GM18909 (cell line): Measurements from ENCODE around the gene GMNC.
"Not testable (repeated sequence)": the region's sequence is repeated elsewhere in the genome, so short reads cannot be mapped to it uniquely, and the experiment has no call there.

ENCODE experiments used
- ATAC-seq: cut with Tn5 transposase; IDR thresholded peaks from one replicate; pipeline ENCODE4 v1.9.1; 2021; ENCODE audit warnings: mild to moderate bottlenecking; ENCODE audit not compliant: unreplicated experiment, poor library complexity

The GMNC gene

DNA sequence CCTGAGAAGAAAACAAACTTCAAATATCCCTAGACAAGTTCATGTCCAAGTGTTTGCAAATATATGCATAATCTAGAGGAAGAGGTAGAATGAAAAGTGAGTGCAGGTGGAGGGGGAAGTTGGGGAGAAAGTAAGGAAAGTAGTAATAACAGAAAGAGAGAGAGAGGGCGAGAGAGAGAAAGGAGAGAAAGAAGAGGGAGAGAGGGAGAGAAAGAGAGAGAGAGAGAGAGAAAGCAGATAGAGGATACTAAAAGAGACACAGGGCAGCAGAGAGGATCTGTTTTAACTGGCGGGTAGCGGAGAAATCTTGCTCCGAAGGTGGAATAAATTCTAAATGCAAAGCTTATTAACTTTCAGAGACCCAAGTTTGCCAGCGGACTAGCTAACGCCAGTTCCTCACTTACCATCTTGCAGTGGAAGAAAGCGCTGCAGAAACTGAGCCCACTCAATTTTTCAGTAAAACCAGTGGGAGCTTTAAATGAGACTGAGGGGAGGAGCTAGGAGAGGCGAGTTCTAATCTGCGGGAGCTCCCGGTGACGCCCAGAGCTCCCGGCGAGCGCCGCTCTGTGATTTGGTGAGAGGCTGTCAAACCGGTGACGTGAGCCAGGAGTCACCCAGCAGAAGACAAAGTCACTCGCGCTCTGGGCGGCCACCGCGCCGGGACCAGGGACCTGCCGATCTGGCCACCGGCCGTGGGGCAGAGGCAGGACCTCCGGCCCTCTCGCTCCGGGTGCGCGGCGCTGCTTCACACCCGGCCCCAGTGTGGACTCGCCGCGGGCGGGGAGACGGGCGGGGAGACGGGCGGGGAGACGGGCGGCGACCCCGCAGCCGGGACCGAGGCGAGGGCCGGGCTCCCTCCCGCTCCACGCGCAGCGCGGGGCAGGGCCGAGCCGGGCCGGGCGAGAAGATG lies at the start of gene GMNC:
Gene GMNC, minus strand, starts transcription at position 486 of the 910 bp plus-strand sequence. Its CDS starts 79 bp downstream, at position 407.
- peak; percentile 90 for ATAC-seq

GRCh38 chr3:190911382-190911781 lies 48.9 kb upstream of the GMNC start:
- ATAC-seq: no peak

- ATAC-seq: no peak
Measured at GRCh38 chr3:190909908-190910307, 47.4 kb upstream of the GMNC start.

GRCh38 chr3:190903156-190903555 lies 40.7 kb upstream of the GMNC start:
- no peak for ATAC-seq

- ATAC-seq: no peak
Measured at GRCh38 chr3:190902292-190902691, 39.8 kb upstream of the GMNC start.

GRCh38 chr3:190892395-190892902 lies 30.0 kb upstream of the GMNC start:
- no peak for ATAC-seq

DNA sequence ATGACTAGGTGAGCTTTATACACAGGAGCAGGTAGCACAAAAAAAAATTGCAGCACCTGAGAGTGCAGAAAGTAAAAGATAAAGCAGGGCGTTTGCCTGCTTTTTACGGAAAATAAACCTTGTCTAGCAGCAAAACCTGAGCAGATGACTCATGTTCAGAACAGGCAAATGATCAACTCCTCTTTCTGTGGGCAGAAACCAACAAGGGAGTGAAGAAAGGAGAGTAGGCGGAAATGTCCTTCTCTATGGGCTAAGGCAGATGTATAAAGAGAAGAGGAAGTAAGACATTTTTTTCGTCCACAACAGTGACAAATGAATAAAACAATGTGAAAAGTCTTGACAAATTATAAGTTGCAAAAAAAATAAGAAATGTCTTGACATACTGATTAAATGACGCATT lies 24.5 kb upstream of the GMNC start:
- ATAC-seq: peak; percentile 93

DNA sequence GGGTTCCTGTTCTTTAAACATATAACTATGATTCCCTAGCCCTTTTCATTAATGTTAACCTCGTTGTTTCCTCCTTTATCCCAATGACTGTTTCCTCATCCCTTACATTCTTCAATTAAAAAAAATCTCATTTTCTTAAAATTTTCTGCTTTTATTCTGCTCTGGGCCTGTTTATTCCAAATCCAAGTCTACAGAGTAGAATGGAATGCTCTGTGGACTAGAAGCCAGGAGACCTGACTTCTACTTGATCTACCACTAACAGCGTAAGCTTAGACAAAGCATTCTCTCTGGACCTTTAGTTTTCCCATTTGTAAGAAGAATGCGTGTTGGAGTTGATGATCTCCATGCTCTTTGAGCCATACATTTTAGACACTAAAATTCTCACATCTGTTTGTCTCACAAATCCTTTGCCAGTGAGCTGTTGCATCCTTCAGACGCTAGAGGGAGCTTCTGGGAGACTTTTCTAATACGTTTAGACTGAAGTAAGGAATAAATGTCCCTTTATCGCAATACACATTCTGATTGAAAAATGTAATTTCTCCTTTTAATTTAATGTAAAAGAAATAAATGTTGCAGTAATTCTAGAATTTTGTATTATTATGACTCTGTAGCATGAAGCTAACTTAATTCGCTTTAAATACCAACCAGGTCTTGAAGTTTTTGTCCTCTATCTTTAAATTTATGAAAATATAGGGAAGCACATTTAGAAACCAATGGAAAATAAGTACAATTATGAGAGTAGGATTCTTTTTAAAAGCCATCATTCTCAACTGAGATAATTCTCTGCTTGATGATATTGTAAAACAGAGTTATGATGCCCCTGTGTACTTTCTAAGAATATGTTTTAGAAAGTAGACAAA lies 21.7 kb upstream of the GMNC start:
- peak; percentile 56 for ATAC-seq

DNA sequence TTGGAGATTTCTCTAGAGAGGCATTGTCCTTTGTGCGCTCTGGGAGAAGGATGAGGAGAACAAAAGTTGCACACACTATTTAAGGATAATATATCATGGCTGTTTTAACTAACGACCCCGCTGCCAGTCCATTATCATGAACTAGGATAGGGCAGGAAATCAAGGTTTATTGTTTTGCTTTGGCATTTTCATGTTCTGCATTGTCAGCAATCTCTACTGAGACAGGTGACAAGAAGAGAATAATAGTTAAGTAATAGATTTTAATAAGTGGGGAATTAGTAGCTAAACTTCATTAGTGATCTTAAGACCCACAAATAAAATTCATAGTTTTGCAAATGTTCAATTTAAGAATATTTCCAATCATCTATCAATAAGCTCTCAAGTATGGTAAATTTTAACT lies 20.6 kb upstream of the GMNC start:
- ATAC-seq: no peak

GRCh38 chr3:190877925-190878324 lies 15.4 kb upstream of the GMNC start:
- ATAC-seq: no peak

- not testable (repeated sequence) for ATAC-seq
Measured at GRCh38 chr3:190876433-190876832, 13.9 kb upstream of the GMNC start.

DNA sequence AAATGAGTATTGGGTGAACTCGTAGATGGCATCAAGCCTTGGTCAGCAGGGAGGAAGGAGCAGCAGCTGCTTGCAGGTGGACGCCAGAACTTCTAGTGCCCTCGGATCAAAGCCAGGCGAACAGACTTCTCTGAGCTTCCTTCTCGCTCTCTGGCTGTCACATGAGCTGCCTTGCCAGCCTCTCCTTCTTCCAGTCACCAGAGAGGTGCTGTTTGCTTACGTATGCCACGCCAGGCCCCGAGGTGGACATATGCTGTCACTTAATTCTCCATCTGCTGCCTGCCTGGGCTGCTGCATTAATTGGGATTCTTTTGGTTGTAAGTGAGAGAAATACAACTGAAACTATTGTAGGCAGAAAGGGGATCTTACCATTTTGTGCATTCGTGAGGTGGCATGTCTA lies 12.6 kb upstream of the GMNC start:
- ATAC-seq: not testable (repeated sequence)

GRCh38 chr3:190870127-190870526 lies 7.6 kb upstream of the GMNC start:
- no peak for ATAC-seq

GRCh38 chr3:190867071-190867470 lies 4.6 kb upstream of the GMNC start:
- ATAC-seq: no peak

GRCh38 chr3:190865828-190866227 lies 3.3 kb upstream of the GMNC start:
- ATAC-seq: no peak

DNA sequence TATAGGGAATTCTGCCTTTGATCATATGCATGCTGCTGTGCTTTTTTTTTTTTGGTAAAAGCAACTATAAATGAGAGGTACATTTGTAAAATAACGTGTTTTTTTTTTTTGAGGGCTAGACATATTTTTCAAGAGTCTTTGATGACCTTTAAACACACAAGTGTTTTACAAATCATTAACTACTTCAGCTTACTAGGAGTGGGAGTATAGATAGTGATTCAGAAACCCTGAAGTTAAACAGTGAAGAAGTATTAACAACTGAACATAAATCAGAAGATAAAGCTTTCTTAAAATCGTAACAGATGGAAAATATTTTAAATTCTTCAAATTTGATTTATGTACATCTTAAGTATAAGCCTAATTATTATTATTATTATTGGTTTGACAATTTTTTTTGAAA lies 2.9 kb upstream of the GMNC start:
- no peak for ATAC-seq

DNA sequence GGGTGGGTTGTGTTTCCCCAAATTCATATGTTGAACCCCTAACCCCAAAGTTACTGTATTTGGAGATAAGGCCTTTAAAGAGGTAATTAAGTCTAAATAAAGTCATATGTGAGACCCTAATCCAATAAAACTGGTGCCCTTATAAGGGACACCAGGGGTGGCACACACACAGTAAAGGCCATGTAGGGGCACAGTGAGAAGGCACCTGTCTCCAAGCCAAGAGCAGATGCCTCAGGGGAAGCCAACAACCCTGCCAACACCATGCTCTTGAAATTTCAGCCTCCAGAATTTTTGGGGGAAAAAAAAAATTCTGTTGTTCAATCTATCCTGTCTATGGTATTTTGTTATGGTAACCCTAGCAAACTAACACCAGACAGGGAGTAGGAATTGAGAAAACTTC lies 1.5 kb upstream of the GMNC start:
- no peak for ATAC-seq

DNA sequence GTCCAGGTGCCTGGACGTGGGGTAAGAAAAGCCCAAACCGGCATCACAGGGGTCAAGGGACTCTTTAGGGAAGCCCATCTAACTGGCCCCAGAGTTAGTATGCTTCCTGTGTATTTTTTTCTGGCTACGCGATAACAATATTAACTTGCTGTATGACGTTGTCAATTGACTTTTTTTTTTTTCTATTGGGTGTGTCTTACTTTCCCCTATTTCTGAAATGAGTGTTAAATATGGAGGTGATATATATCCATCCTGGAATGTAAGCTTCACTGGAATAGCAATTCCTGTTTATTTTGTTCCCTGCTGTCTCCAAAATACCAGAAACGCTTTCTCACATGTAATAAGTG lies 598 bp upstream of the GMNC start:
- ATAC-seq: no peak

- no peak for ATAC-seq
Measured at GRCh38 chr3:190860521-190860920, 2.0 kb downstream of the GMNC start.

DNA sequence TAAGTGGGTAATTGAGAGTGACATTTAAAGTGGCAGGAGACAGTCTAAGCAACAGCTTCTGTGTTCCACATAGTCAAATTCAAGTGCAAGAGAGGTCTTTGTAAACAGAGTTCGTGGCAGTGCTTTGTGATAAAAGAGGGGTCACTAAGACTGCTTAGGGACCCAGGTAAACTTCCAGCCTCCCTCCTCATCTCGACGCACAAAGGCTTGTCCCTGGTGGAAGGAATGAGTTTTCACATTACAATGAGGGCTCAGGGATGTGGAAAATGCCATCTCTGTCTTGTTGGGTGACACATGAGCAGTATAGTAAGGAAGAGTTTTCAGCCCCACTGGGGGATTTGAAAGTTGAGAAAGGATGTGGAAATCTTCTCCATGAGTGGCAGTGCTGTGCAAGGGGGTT lies 7.3 kb downstream of the GMNC start:
- no peak for ATAC-seq

DNA sequence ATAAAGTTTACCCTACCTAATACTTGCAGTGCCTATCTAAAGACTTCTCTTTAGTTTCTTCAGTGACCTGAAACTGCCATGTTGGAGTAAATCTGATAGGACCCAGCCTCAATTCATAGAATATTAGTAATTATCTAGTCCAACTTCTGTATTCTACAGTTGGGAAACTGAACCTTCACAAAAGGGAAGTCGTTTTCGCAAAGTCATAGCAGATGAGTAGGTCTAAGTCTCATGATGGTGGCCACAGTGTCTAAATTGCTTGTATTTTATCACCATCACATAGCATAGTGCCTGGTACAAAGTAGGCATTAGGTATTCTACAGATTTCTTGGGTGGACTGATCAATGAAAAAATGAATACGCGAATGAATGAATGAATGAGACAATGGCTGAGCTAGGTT lies 8.4 kb downstream of the GMNC start:
- no peak for ATAC-seq
